Retinal pigment epithelial cell (primary cell): ENCODE results near the gene GAB2.
A peak's percentile ranks its signal among the peaks of the same experiment; 100 is the strongest.
"Not testable (repeated sequence)": the region's sequence is repeated elsewhere in the genome, so short reads cannot be mapped to it uniquely, and the experiment has no call there.

Experiments used
- DNase-seq: peaks from one replicate; pipeline ENCODE4 v3.0.0-alpha.2; 2010; ENCODE audit warnings: low read depth
- H3K4me3 ChIP-seq: 2 replicates; pipeline ENCODE4 v1.5.1; 2011; ENCODE audit warnings: mild to moderate bottlenecking, low read length, control low read depth, moderate library complexity
- CTCF ChIP-seq: conservative IDR thresholded peaks from 2 replicates; pipeline ENCODE4 v1.5.1; 2011; ENCODE audit warnings: low read depth, low read length, control low read depth, inconsistent platforms

The GAB2 gene, protein sequence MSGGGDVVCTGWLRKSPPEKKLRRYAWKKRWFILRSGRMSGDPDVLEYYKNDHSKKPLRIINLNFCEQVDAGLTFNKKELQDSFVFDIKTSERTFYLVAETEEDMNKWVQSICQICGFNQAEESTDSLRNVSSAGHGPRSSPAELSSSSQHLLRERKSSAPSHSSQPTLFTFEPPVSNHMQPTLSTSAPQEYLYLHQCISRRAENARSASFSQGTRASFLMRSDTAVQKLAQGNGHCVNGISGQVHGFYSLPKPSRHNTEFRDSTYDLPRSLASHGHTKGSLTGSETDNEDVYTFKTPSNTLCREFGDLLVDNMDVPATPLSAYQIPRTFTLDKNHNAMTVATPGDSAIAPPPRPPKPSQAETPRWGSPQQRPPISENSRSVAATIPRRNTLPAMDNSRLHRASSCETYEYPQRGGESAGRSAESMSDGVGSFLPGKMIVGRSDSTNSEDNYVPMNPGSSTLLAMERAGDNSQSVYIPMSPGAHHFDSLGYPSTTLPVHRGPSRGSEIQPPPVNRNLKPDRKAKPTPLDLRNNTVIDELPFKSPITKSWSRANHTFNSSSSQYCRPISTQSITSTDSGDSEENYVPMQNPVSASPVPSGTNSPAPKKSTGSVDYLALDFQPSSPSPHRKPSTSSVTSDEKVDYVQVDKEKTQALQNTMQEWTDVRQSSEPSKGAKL

GRCh38 chr11:78417175-78417887 is at the start of gene GAB2:
Gene GAB2 (minus strand): TSS chr11:78417820. CDS start chr11:78417720, 100 bp downstream.
- peak within 1 kb of the TSS; percentile 72 for H3K4me3 ChIP-seq
- no peak for DNase-seq
- no peak for TF ChIP-seq CTCF

- H3K4me3 ChIP-seq, result no peak overlapping the region
- no peak for TF ChIP-seq CTCF
- DNase-seq, result no peak
Observed at GRCh38 chr11:78467370-78467769, 49.8 kb upstream of the GAB2 start.

GRCh38 chr11:78465169-78465942 is 47.7 kb upstream of the GAB2 start:
- no peak overlapping the region for H3K4me3 ChIP-seq
- TF ChIP-seq CTCF, result no peak
- no peak for DNase-seq

GRCh38 chr11:78464787-78465168 is 47.2 kb upstream of the GAB2 start:
- DNase-seq, H3K4me3 ChIP-seq: not testable (repeated sequence)

DNA sequence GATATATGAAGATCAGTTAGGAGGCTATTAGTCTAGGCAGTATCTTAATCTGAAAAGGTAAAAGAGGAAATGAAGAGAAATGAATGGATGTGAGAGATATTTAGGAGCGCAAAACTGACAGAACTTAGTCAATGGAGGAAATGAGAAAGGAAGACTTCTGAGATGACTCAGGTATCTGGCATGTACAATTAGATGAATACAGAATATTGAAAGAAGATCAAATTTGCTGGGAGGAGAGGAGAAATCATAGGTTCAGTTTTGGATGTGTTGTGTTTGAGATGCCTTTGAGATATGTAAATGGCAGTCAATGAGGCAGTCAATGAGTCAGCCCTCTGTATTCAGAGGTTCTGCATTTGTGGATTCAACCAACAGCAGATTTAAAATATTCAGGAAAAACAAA is 42.9 kb upstream of the GAB2 start:
- DNase-seq, result no peak
- no peak for TF ChIP-seq CTCF
- no peak overlapping the region for H3K4me3 ChIP-seq

- no peak overlapping the region for H3K4me3 ChIP-seq
- no peak for DNase-seq
- TF ChIP-seq CTCF, result no peak
Observed at GRCh38 chr11:78459738-78460137, 42.1 kb upstream of the GAB2 start.

GRCh38 chr11:78457448-78457847 is 39.8 kb upstream of the GAB2 start:
- TF ChIP-seq CTCF, result no peak
- no peak overlapping the region for H3K4me3 ChIP-seq
- no peak for DNase-seq
